Posterior vena cava (tissue), 2 donors: Measurements from ENCODE around the gene GBP3. TPM values are rescaled to one million over a fixed set of nuclear protein-coding genes. Genes with fewer than 3 reads are reported as not detected.
"Not testable (repeated sequence)": the region's sequence is repeated elsewhere in the genome, so short reads cannot be mapped to it uniquely, and the experiment has no call there.

ENCODE experiments used
- DNase-seq: peaks from one replicate; pipeline ENCODE4 v3.0.0-alpha.2; 2020; ENCODE audit warnings: low spot score
- intact Hi-C, 2 donors: fragments of 100-400 bp; cut with DNase I; formaldehyde crosslinking; loops; one replicate each; pipeline versions ENCODE4 v1.14.1 to v1.14.2; 2022 to 2023
- total RNA-seq, 2 donors: library from RNA; stranded (reverse); fragmentation: NEBNext Ultra II Directional; extraction: Animal tissue kit (Norgen Biotek cat#: 25700); gene quantifications; one replicate each; pipeline ENCODE4 v1.2.1, GENCODE V29; 2021
- donor health status: DM: yes; HTN: yes; CAD: no.
- donor health status: DM: yes; HTN: yes; CAD: no.

GBP3 gene
- total RNA-seq, 2 donors from 2014 or later, result 15.3 to 28.4 TPM

DNA sequence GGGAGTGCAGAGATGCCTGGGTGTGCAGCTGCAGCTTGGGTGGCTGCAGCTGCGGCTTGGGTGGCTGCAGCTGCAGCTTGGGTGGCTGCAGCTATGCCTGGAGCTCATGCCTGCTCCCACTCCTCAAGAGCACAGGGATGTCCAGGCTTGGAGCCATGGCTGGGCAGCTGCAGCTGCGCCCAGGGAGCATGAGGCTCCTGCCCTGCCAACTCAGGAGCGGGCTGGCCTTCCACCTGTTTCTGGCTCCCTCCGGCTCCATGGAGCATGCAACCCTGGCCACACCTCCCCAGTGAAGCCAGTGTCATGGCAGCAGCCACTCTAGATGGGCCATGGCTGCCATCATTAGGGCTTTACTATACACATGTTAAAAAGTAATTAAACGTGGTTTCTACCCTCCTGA, 21.3 kb upstream of the GBP3 start:
- no peak for DNase-seq
- intact Hi-C loops, result loop anchor here in 1 of 2 donors (2.0 to 5.0 kb wide), 2 partner anchors 47 to 798 kb away; no protein-coding TSS in a partner anchor

DNA sequence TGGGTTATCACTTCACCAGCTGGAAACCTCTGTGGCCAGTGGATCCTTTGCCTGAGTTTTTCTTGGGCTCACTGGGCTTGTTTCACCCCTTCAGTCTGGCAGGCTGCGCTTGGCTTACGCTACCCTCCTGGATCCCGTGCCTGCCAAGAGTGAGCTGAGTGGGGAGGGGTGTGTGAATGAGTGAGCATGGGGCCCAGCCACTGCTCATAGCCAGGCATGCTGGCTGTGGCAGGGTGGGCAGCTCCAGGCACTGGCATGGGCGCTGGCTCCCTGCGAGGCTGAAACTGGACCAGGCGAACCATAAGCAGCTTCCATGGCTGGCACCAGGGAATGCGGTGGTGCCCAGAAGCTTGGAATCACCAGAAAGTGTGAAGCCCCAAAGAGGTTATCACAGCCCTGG, 19.8 kb upstream of the GBP3 start:
- intact Hi-C loops, result loop anchor here in 1 of 2 donors (2.0 to 5.0 kb wide), 2 partner anchors 48 to 800 kb away; no protein-coding TSS in a partner anchor
- no peak for DNase-seq

DNA sequence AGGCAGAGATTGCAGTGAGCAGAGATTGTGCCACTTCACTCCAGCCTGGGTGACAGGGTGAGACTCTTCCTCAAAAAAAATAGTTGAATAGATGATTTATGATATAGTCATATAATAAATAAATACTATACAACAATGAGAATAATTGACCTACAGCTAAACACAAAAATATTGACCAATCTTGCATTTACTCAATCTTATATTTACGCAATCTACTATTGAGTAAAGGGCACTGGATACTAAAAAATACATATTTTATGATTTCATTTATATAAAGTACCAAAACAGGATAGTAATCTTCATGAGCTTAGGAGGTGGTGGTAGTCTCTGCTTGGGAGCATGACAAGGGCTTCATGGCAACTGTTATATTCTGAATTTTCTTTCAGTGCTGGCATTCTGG, 19.1 kb upstream of the GBP3 start:
- DNase-seq, result no peak
- intact Hi-C loops, result loop anchor here in 1 of 2 donors (2.0 to 5.0 kb wide), 2 partner anchors 49 to 801 kb away; no protein-coding TSS in a partner anchor

DNA sequence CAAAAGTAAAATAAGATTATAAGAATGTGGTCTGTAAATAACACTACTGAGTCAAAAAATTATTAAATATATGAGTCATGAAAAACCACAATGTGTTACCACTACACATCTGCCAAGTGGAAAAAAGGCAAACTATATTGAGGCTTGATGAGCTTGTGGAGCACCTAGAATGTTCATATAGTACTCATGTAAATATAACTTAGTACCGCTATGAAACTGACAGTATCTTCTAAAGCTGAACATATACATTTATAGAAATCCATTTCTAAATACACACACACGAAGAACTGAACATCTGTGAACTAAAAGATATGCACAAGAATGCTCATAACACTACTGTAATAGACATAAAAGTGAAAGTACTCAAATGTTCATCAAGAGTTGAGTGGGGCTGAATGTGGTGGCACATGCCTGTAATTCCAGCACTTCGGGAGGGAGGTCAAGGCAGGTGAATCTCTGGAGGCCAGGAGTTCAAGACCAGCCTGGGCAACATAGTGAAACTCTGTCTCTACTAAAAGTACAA, 18.5 kb upstream of the GBP3 start:
- intact Hi-C loops, result loop anchor here in 1 of 2 donors (5.0 kb wide), 1 partner anchor 801 kb away; no protein-coding TSS in a partner anchor
- no peak for DNase-seq

DNA sequence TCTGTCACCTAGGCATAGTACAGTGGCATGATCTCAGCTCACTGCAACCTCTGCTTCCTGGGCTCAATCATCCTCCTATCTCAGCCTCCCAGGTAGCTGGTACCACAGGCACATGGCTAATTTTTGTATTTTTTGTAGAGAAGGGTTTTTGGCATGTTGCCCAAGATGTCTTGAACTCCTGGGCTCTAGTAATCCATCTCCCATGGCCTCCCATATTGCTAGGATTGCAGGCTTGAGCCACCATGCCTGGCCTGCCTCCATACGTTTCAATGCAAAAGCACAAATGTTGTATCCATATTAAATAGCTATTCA, 17.6 kb upstream of the GBP3 start:
- intact Hi-C loops, result loop anchor here in 1 of 2 donors (5.0 kb wide), 1 partner anchor 802 kb away; no protein-coding TSS in a partner anchor
- DNase-seq, result no peak

- intact Hi-C loops, result no loop called here
- no peak for DNase-seq
These were observed 14.5 kb upstream of the GBP3 start for GRCh38 chr1:89037186-89037585.

- intact Hi-C loops, result no loop called here
- DNase-seq, result no peak
These were observed 12.4 kb upstream of the GBP3 start for GRCh38 chr1:89035080-89035479.

DNA sequence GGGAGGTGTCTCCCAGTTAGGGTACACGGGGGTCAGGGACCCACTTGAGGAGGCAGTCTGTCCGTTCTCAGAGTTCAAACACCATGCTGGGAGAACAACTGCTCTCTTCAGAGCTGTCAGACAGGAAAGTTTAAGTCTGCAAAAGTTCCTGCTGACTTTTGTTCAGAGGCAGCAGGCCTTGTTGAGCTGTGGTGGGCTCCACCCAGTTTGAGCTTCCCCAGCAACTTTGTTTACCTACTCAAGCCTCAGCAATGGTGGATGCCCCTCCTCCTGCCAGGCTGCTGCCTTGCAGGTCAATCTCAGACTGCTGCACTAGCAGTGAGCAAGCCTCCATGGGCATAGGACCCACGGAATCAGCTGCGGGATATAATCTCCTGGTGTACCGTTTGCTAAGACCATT, 11.3 kb upstream of the GBP3 start:
- intact Hi-C loops, DNase-seq: not testable (repeated sequence)

- DNase-seq, intact Hi-C loops: not testable (repeated sequence)
These were observed 6.4 kb upstream of the GBP3 start for GRCh38 chr1:89029051-89029450.

DNA sequence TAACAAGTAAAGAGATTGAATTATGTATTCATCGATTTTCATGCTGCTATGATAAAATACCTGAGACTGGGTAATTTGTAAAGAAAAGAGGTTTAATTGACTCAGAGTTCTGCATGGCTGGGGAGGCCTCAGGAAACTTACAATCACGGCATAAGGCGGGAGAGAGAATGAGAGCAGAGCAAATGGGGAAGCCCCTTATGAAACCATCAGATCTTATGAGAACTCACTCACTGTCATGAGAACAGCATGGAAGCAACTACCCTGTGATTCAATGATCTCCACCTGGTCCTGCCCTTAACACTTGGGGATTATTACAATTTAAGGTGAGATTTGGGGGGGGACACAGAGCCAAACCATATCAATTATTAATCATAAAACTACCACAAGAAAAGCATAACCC, 3.3 kb upstream of the GBP3 start:
- intact Hi-C loops, result no loop called here
- DNase-seq, result no peak

DNA sequence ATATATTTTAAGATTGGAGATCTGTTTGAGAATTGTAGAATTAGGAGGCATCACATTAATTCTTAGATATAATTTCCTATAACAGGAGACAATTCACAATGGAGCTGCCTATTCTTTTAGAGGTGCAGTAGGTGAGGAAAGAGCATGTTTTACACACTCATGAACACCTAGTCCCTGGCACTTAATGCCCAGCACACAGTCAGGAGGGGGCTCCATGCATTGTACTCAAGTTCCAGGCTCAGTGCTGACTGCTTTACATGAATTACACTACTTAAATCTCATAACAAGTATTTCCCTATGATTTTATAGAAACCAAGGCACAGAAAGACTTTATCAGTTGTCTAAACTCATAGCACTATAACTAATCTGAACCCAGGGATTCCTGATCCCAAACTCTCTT, 360 bp upstream of the GBP3 start:
- DNase-seq, result no peak
- intact Hi-C loops, result no loop called here

DNA sequence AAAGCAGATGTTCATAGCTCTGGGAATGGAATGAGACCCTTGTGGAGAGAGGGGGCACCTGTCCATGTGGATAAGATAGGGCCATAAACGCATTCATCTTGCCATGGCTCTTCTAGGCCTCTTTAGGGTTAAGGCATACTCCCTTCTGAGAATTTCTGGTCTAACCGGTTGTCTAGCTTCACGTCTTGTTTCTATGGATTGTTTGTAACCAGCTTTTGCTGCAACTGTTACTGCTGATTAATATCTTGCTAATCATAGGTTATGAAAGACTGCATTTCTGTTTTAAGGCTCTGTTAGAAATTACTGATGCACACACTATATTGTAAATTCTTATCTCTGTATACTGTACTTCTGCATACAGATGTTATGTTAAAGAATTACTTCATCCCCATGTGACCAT, 4.3 kb downstream of the GBP3 start:
- DNase-seq, intact Hi-C loops: not testable (repeated sequence)

DNA sequence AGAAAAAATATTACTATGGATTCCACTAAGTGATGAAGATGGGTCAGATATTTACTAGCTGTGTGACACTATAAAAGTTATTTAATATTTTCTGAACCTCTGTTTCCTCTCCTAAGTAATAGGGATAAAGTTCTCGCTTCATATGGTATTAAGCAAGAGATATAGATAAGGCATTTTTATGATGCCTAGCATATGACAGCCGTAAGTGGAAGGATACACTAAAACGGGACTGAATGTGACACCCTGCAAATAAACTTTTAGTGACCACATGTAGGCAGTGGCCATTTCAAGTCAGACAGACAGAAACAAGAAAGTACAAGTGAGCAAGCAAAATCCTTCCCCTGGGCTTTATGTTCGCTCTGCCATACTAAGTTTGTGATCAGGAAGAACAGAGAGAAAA, 14.2 kb downstream of the GBP3 start:
- no peak for DNase-seq
- intact Hi-C loops, result loop anchor here in 1 of 2 donors (5.0 kb wide), 1 partner anchor 464 kb away; no protein-coding TSS in a partner anchor

- intact Hi-C loops, result loop anchor here in 1 of 2 donors (5.0 kb wide), 1 partner anchor 467 kb away; no protein-coding TSS in a partner anchor
- no peak for DNase-seq
These were observed 17.1 kb downstream of the GBP3 start for GRCh38 chr1:89005286-89006151.

GRCh38 chr1:89002176-89002575, 20.5 kb downstream of the GBP3 start:
- DNase-seq, intact Hi-C loops: not testable (repeated sequence)

GRCh38 chr1:89001510-89001909, 21.2 kb downstream of the GBP3 start:
- intact Hi-C loops, result no loop called here

DNA sequence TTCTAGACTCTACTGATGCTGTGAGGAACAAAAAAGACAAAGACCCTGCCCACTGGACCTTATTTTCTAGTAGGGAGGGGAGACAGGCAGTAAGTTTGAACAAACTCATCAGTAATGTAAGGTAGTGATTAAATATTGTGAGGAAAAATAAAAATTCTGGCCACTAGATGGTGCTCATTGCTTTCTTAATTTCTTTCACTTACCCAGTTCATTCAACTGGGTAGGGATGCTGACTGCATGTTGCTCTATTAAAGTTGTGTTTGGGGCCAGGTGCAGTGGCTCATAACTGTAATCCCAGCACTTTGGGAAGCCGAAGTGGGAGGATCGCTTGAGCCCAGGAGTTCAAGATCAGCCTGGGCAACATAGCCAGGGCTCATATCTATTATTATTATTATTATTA, 23.9 kb downstream of the GBP3 start:
- intact Hi-C loops, result loop anchor here in 1 of 2 donors (5.0 kb wide), 1 partner anchor 359 kb away; no protein-coding TSS in a partner anchor
- DNase-seq, result no peak

More at GRCh38 chr1:89001510-89001909, 21.2 kb downstream of the GBP3 start:
- DNase-seq, result no peak

- intact Hi-C loops, result no loop called here
- no peak for DNase-seq
These were observed 32.2 kb downstream of the GBP3 start for GRCh38 chr1:88990426-88990825.

DNA sequence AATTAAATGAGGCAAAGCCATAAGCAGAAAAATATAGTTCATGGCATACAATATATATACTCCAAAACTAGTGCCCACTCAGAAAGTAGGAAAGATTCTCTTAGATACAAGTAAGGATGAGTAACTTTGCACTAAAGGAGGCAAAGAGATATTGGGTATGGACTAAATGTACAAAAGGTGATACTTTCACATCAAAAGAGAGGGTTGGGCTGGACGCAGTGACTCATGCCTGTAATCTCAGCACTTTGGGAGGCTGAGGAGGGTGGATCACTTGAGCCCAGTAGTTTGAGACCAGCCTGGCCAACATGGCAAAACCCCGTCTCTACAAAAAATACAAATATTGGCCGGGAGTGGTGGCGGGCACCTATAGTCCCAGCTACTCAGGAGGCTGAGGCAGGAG, 37.0 kb downstream of the GBP3 start:
- no peak for DNase-seq
- intact Hi-C loops, result no loop called here

DNA sequence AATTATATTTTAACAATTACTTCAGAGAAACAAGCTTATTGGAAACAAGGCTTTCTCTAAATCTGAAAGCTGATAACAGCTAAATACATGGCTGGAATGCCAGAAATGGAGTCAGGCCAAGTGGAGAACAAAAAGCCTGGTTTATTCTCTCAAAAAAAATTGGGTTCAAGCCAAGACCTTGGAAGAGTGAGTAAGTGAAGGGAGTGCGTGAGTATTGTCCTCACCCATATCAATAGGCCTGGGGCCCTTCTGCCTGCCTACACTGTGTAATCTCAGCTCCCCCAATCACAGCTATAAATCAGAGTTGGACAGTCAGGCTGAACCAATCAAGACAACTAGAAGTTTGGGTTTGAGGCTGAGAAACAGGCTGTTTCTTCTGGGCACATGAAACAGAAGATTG, 37.6 kb downstream of the GBP3 start:
- DNase-seq, result no peak
- intact Hi-C loops, result no loop called here

- intact Hi-C loops, result no loop called here
These were observed 38.1 kb downstream of the GBP3 start for GRCh38 chr1:88984569-88984968.

More at GRCh38 chr1:88984569-88984968, 38.1 kb downstream of the GBP3 start:
- no peak for DNase-seq
